22Rv1 (cell line): ENCODE data around the gene ALDOB.

ENCODE experiments used
- ZFX ChIP-seq: fragments of 450-650 bp; IDR thresholded peaks from 2 replicates; pipeline ENCODE4 v1.6.1; 2017; ENCODE audit warnings: antibody characterized with exemption, borderline replicate concordance
- TF ChIP-seq, protein P1 (sequence below): fragments of 450-650 bp; IDR thresholded peaks from 2 replicates; pipeline ENCODE4 v1.5.1; 2017; ENCODE audit warnings: mild to moderate bottlenecking

DNA sequence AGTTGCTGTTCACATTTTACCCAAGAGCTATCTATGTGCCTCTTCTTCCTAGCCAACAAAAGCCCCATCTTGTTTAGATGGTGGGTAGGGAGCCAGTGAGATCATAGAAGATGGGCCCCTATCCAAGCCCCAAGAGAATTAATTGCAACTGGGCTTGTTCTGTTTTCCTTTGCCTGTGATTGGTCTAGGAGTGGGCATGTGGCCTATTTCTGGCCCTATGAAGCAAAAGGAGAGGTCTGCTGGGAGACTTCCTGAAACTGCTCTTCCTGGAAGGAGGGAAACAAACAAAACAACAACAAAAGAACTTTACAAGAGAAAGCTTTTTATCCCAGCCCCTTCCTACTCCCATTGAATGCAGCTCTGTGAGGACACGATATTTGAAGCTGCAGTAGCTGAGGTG, 32.5 kb upstream of the ALDOB start:
- TF ChIP-seq, protein P1, sequence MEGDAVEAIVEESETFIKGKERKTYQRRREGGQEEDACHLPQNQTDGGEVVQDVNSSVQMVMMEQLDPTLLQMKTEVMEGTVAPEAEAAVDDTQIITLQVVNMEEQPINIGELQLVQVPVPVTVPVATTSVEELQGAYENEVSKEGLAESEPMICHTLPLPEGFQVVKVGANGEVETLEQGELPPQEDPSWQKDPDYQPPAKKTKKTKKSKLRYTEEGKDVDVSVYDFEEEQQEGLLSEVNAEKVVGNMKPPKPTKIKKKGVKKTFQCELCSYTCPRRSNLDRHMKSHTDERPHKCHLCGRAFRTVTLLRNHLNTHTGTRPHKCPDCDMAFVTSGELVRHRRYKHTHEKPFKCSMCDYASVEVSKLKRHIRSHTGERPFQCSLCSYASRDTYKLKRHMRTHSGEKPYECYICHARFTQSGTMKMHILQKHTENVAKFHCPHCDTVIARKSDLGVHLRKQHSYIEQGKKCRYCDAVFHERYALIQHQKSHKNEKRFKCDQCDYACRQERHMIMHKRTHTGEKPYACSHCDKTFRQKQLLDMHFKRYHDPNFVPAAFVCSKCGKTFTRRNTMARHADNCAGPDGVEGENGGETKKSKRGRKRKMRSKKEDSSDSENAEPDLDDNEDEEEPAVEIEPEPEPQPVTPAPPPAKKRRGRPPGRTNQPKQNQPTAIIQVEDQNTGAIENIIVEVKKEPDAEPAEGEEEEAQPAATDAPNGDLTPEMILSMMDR: no peak
- no peak for TF ChIP-seq ZFX
